ENCODE data around the gene PSPC1. TPM values are rescaled to one million over a fixed set of nuclear protein-coding genes. Genes with fewer than 3 reads are reported as not detected.
"Not testable (repeated sequence)": the region's sequence is repeated elsewhere in the genome, so short reads cannot be mapped to it uniquely, and the experiment has no call there.

The PSPC1 gene
- total RNA-seq, 1 donor from 2014 or later = 50.1 TPM

DNA sequence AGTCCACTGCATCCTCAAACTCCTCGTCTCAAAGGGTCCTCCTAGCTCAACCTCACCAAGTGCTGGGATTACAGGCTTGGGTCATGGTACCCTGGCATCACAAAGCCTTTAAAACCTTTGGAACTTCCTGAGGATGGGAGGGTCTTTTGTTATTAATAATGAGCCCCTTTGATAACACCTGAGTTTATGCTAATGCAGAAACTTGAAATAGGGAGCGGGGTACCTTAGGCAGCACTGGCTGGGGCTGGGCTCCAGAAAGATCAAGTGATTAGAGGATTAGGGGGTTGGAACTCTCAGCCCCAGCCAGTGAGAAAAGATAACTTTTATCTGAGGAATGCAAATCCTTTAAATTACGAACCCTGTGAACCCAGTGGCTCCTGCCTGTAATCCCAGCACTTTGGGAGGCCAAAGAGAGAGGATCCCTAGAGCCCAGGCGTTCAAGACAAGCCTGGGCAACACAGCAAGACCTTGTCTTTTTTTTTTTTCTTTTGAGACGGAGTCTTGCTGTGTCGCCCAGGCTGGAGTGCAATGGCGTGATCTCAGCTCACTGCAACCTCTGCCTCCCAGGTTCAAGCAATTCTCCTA, 9.3 kb upstream of the PSPC1 start:
- DNase-seq (ENCODE audit: low spot score) = no peak
- no peaks in the 10 kb centered on the region for H3K27me3 Mint-ChIP-seq (ENCODE audit: unreplicated experiment)
- H3K27ac Mint-ChIP-seq (ENCODE audit: unreplicated experiment) = no peak overlapping the region
- H3K4me1 Mint-ChIP-seq (ENCODE audit: unreplicated experiment) = peaks cover 2% of the 10 kb centered on the region
- H3K9me3 Mint-ChIP-seq (ENCODE audit: unreplicated experiment) = no peaks in the 10 kb centered on the region
- H3K36me3 Mint-ChIP-seq (ENCODE audit: low read depth, unreplicated experiment) = no peaks in the 10 kb centered on the region
- no peak overlapping the region for H3K4me3 Mint-ChIP-seq (ENCODE audit: unreplicated experiment)
- TF ChIP-seq, protein P1, sequence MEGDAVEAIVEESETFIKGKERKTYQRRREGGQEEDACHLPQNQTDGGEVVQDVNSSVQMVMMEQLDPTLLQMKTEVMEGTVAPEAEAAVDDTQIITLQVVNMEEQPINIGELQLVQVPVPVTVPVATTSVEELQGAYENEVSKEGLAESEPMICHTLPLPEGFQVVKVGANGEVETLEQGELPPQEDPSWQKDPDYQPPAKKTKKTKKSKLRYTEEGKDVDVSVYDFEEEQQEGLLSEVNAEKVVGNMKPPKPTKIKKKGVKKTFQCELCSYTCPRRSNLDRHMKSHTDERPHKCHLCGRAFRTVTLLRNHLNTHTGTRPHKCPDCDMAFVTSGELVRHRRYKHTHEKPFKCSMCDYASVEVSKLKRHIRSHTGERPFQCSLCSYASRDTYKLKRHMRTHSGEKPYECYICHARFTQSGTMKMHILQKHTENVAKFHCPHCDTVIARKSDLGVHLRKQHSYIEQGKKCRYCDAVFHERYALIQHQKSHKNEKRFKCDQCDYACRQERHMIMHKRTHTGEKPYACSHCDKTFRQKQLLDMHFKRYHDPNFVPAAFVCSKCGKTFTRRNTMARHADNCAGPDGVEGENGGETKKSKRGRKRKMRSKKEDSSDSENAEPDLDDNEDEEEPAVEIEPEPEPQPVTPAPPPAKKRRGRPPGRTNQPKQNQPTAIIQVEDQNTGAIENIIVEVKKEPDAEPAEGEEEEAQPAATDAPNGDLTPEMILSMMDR (IDR thresholded peaks at IDR 0.05; ENCODE audit: unreplicated experiment) = no peak

DNA sequence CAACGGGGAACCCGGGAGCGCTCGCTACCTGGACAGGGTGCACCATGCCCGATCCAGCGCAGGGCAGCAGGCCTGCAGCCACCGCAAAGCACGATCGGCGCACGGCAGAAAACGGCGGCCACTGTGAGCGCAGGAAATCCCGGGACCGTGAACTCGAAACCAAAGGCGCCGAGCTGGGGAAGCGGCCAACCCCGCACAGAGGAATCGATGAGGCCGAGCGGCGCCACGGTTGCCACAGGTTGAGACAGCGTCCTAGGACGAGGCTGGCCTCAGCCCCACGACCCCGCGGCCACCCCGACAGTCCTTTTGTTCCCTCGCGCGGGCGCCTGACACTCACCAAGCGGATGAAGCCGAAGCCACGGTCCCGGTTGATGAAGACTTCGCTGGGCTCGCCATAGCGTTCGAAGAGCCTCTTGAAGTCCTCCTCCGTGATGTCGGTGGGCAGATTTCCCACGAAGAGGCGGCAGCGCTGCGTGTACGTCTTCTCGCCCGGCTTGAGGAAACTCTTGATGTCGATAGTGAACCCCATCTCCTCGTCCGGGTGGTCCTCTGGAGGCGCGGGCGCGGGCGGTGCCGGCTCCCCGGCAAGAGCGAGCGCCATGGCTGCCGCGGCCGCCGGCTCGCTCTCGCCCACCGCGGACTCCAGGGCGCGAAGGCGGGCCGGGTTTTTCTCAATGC, 557 bp downstream of the PSPC1 start:
- Mint-ChIP-seq H3K27ac (ENCODE audit: unreplicated experiment) (peak overlapping the region; percentile 90), H3K27me3 (ENCODE audit: unreplicated experiment) (peaks cover 9% of the 10 kb centered on the region), H3K36me3 (ENCODE audit: low read depth, unreplicated experiment) (peaks cover 12% of the 10 kb centered on the region), H3K4me1 (ENCODE audit: unreplicated experiment) (no peaks in the 10 kb centered on the region), H3K4me3 (ENCODE audit: unreplicated experiment) (peak overlapping the region; percentile 95), H3K9me3 (ENCODE audit: unreplicated experiment) (no peaks in the 10 kb centered on the region)
- TF ChIP-seq, protein P1 (IDR thresholded peaks at IDR 0.05; ENCODE audit: unreplicated experiment) = no peak
- DNase-seq (ENCODE audit: low spot score) = peak; percentile 61

DNA sequence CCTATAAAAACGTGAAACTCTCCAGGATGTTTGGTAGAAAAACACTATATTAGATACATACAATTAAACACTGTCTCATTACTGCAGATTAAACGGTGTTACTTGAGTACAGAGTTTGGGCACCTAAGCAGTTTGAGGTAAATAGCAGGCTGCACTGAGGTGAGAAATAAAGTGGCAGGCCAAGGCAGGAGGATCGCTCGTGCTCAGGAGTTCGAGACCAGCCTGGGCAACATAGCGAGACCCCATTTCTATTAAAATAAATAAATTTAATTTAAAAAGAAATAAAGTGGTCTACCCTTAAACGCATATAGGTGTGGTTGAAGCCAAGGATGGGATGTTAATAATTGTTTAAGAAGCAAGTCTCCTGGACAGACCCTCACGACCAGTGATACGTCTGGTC, 1.2 kb downstream of the PSPC1 start:
- TF ChIP-seq, protein P1 (IDR thresholded peaks at IDR 0.05; ENCODE audit: unreplicated experiment) = no peak
- H3K4me3 Mint-ChIP-seq (ENCODE audit: unreplicated experiment) = peak overlapping the region; percentile 95
- DNase-seq (ENCODE audit: low spot score) = no peak
- H3K36me3 Mint-ChIP-seq (ENCODE audit: low read depth, unreplicated experiment) = peaks cover 11% of the 10 kb centered on the region
- H3K4me1 Mint-ChIP-seq (ENCODE audit: unreplicated experiment) = no peaks in the 10 kb centered on the region
- no peaks in the 10 kb centered on the region for H3K9me3 Mint-ChIP-seq (ENCODE audit: unreplicated experiment)
- H3K27ac Mint-ChIP-seq (ENCODE audit: unreplicated experiment) = peak overlapping the region; percentile 4
- peaks cover 9% of the 10 kb centered on the region for H3K27me3 Mint-ChIP-seq (ENCODE audit: unreplicated experiment)

DNA sequence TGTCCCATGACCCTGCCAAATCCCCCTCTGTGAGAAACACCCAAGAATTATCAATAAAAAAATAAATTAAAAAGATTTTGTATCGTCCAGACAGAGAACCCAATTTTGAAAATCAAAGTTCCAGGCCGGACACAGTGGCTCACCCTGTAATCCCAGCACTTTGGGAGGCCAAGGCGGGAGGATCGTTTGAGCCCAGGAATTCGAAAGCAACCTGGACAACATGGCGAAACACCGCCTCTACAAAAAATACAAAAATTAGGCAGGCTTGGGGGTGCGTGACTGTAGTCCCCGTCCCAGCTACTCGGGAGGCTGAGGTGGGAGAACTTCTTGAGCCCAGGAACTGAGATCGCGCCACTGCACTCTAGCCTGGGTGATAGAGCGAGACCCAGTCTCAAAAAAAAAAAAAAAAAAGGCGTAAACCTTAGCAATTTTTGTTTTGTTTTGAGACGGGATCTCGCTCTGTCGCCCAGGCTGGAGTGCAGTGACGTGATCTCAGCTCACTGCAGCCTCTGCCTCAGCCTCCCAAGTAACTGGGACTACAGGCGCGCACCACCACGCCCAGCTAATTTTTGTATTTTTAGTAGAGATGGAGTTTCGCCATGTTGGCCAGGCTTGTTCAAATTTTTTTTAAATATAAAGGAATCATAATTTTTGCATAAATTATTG, 1.9 kb downstream of the PSPC1 start:
- not testable (repeated sequence) for H3K4me1 Mint-ChIP-seq (ENCODE audit: unreplicated experiment); H3K27ac Mint-ChIP-seq (ENCODE audit: unreplicated experiment); DNase-seq (ENCODE audit: low spot score); H3K9me3 Mint-ChIP-seq (ENCODE audit: unreplicated experiment); H3K27me3 Mint-ChIP-seq (ENCODE audit: unreplicated experiment); H3K36me3 Mint-ChIP-seq (ENCODE audit: low read depth, unreplicated experiment)
- H3K4me3 Mint-ChIP-seq (ENCODE audit: unreplicated experiment) = peak overlapping the region; percentile 95

DNA sequence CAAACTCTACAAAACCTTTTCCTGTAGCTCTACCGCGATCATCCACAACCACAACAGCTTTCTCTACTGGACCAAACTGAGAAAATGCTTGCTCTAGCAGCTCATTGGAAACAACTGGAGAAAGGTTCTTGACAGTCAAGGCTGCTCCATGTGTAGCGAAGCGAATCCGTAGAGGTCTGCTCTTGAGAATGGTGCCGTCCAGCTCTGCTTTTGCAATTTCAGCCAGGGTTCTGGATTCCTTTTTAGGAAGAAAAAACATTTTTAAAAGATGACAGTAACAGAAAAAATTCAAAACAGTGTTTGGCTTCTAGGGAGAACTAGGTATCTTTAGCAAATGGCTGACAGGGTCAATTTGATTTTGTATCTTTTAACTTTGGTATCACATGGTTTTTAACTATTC, 10.4 kb downstream of the PSPC1 start:
- Mint-ChIP-seq H3K4me1 (ENCODE audit: unreplicated experiment) (no peaks in the 10 kb centered on the region), H3K9me3 (ENCODE audit: unreplicated experiment) (no peaks in the 10 kb centered on the region), H3K27me3 (ENCODE audit: unreplicated experiment) (no peaks in the 10 kb centered on the region), H3K27ac (ENCODE audit: unreplicated experiment) (no peak overlapping the region), H3K36me3 (ENCODE audit: low read depth, unreplicated experiment) (peaks cover 16% of the 10 kb centered on the region), H3K4me3 (ENCODE audit: unreplicated experiment) (no peak overlapping the region)
- DNase-seq (ENCODE audit: low spot score) = no peak
- TF ChIP-seq, protein P1 (IDR thresholded peaks at IDR 0.05; ENCODE audit: unreplicated experiment) = no peak

Measured in endothelial cell (in vitro differentiated cells).